Activated CD8-positive, alpha-beta T cell treated with anti-CD3 and anti-CD28 coated beads for 36 hours (primary cell): ENCODE measurements around the gene WDR64. TPM values are rescaled to one million over a fixed set of nuclear protein-coding genes. Genes with fewer than 3 reads are reported as not detected.
A peak's percentile ranks its signal among the peaks of the same experiment; 100 is the strongest.

ENCODE experiments used
- ATAC-seq: fragments of 200-7000 bp; cut with Tn5 transposase; one replicate; pipeline ENCODE4 v1.10.0; 2021; ENCODE audit warnings: mild to moderate bottlenecking, moderate library complexity
- CTCF ChIA-PET: fragments of 350-600 bp; sonication (Branson Sonifier 250); formaldehyde crosslinking; loops from one replicate; lab custom pipeline; 2021; ENCODE audit warnings: antibody characterized with exemption; lab: Charles Lee
- POLR2A ChIA-PET: fragments of 350-600 bp; sonication (Branson Sonifier 250); formaldehyde crosslinking; loops from one replicate; lab custom pipeline; 2021; ENCODE audit warnings: antibody characterized with exemption; lab: Charles Lee
- DNase-seq: peaks from one replicate; pipeline ENCODE4 v3.0.0-alpha.2; 2020
- H3K27ac Mint-ChIP-seq: one replicate; pipeline ENCODE4 v1.8.0; 2021; ENCODE audit warnings: mild to moderate bottlenecking, mixed read lengths
- H3K27me3 Mint-ChIP-seq: one replicate; pipeline ENCODE4 v1.8.0; 2021; ENCODE audit warnings: mixed read lengths
- H3K36me3 Mint-ChIP-seq: one replicate; pipeline ENCODE4 v1.8.0; 2021; ENCODE audit warnings: low read depth, mixed read lengths
- H3K4me1 Mint-ChIP-seq: one replicate; pipeline ENCODE4 v1.8.0; 2021; ENCODE audit warnings: low read depth, mixed read lengths
- H3K4me3 Mint-ChIP-seq: one replicate; pipeline ENCODE4 v1.8.0; 2021; ENCODE audit warnings: mild to moderate bottlenecking, moderate library complexity, mixed read lengths
- H3K9me3 Mint-ChIP-seq: one replicate; pipeline ENCODE4 v1.8.0; 2021; ENCODE audit warnings: mixed read lengths
- intact Hi-C: fragments of 100-400 bp; cut with micrococcal nuclease; formaldehyde crosslinking; loops from one replicate; pipeline ENCODE4 v1.10.0; 2022
- total RNA-seq, 2 experiments: library from RNA; stranded (reverse); gene quantifications; one replicate each; pipeline ENCODE4 v1.2.3, GENCODE V29; 2021
- TF ChIP-seq, protein P1 (sequence below): fragments of 200-600 bp; IDR thresholded peaks from one replicate; pipeline ENCODE4 v1.8.0; 2022; ENCODE audit warnings: antibody characterized with exemption, mild to moderate bottlenecking

Gene WDR64
- total RNA-seq, 2 experiments from 2014 or later: not detected

DNA sequence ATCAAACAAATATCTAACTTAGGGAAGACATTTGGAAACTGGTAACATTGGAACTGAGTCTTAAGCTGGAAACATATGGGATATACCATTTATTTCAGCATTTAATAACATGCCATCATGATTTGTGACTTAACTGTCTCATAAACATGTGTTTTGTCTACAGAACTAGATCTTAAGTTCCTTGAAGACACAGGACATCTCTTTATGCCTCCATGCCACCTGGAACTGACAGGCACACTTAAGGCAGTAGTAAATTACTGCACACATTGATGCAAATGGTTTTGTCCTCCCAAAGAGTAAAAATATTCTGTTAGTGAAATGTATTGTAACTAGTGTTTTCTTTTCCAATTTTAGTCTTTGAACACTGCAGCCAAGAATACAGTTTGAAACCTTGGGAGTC lies 194.3 kb downstream of the WDR64 start:
- Mint-ChIP-seq H3K27ac (no peak overlapping the region), H3K9me3 (no peaks in the 10 kb centered on the region), H3K4me3 (no peak overlapping the region), H3K27me3 (no peaks in the 10 kb centered on the region), H3K36me3 (peaks cover 22% of the 10 kb centered on the region), H3K4me1 (peaks cover 18% of the 10 kb centered on the region)
- ATAC-seq (no peak), DNase-seq (no peak)
- TF ChIP-seq, protein P1, sequence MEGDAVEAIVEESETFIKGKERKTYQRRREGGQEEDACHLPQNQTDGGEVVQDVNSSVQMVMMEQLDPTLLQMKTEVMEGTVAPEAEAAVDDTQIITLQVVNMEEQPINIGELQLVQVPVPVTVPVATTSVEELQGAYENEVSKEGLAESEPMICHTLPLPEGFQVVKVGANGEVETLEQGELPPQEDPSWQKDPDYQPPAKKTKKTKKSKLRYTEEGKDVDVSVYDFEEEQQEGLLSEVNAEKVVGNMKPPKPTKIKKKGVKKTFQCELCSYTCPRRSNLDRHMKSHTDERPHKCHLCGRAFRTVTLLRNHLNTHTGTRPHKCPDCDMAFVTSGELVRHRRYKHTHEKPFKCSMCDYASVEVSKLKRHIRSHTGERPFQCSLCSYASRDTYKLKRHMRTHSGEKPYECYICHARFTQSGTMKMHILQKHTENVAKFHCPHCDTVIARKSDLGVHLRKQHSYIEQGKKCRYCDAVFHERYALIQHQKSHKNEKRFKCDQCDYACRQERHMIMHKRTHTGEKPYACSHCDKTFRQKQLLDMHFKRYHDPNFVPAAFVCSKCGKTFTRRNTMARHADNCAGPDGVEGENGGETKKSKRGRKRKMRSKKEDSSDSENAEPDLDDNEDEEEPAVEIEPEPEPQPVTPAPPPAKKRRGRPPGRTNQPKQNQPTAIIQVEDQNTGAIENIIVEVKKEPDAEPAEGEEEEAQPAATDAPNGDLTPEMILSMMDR: no peak
- ChIA-PET CTCF (no interaction called here), POLR2A (interaction anchor here (1.9 kb wide), 1 partner anchor 205 kb away, joined by 7 read pairs; the partner anchor contains the start of genes CHML and OPN3)
- intact Hi-C loops: loop anchor here (5.0 kb wide), 3 partner anchors 219 to 324 kb away; no protein-coding TSS in a partner anchor

DNA sequence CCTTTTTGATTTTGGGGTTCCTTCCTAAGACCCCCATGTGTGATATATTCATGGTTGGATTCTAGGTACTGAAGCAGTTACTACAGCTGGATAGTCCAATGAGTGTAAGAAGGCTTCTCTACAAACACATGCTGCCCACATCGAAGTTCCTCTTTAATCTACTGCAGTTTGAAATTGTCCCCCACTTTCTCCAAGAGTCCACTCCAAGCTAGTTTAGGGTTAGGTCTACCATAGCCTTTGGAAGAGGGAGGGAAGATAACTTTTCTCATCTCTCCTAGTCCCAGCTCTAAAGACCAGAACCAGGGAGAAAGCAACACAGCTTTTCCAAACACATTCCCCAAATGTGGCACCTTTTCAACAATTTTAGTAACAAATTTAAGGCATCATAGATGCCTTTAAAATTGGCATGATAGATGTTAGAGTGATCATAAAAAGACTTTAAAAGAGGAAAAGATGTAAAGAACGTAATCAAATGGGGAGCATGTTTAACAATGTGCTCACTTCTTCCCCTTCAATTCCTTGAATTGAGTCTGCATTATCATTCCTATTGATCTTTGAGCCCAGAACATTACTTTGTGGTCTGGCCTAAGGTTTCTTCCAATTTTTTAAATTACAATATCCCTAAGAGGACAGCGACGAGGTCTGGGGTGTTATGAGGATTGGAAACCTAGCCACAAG lies 194.9 kb downstream of the WDR64 start:
- intact Hi-C loops: loop anchor here (5.0 kb wide), 3 partner anchors 220 to 325 kb away; no protein-coding TSS in a partner anchor
- H3K36me3 Mint-ChIP-seq: peaks cover 27% of the 10 kb centered on the region
- no peak for ATAC-seq
- TF ChIP-seq, protein P1: no peak
- H3K27me3 Mint-ChIP-seq: no peaks in the 10 kb centered on the region
- peak overlapping the region; percentile 93 for H3K4me3 Mint-ChIP-seq
- POLR2A ChIA-PET: interaction anchor here (0.8 to 1.9 kb wide), 4 partner anchors 9 to 233 kb away, joined by 3 to 7 read pairs (median 4); partner anchors contain the start of genes CHML and OPN3
- H3K4me1 Mint-ChIP-seq: peaks cover 18% of the 10 kb centered on the region
- H3K27ac Mint-ChIP-seq: peak overlapping the region; percentile 99
- H3K9me3 Mint-ChIP-seq: no peaks in the 10 kb centered on the region
- CTCF ChIA-PET: interaction anchor here (0.7 to 1.6 kb wide), 5 partner anchors 21 to 311 kb away, joined by 3 to 8 read pairs (median 5); no protein-coding TSS in a partner anchor
- DNase-seq: no peak

DNA sequence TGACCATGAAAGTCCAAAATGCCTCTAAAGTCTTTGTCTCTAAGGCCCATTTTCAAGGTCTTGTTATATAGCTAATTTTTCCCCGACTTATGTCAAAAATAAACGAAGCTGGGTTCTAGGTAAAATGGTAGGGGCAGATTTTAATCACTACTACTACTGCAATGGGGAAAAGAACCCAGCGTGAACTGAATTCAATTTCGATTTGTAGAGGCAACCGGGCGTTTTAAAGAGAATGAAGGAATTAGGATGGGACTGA lies 195.4 kb downstream of the WDR64 start:
- ChIA-PET POLR2A (interaction anchor here (0.6 to 2.0 kb wide), 7 partner anchors 10 to 242 kb away, joined by 3 to 7 read pairs (median 3); partner anchors contain the start of genes CHML and OPN3), CTCF (interaction anchor here (0.7 to 1.6 kb wide), 5 partner anchors 22 to 311 kb away, joined by 3 to 8 read pairs (median 5); no protein-coding TSS in a partner anchor)
- ATAC-seq (no peak), DNase-seq (no peak)
- H3K4me1 Mint-ChIP-seq: peaks cover 18% of the 10 kb centered on the region
- peaks cover 32% of the 10 kb centered on the region for H3K36me3 Mint-ChIP-seq
- TF ChIP-seq, protein P1: no peak
- H3K27ac Mint-ChIP-seq: peak overlapping the region; percentile 99
- H3K27me3 Mint-ChIP-seq: no peaks in the 10 kb centered on the region
- H3K9me3 Mint-ChIP-seq: no peaks in the 10 kb centered on the region
- intact Hi-C loops: loop anchor here (5.0 kb wide), 3 partner anchors 220 to 325 kb away; no protein-coding TSS in a partner anchor
- peak overlapping the region; percentile 93 for H3K4me3 Mint-ChIP-seq

DNA sequence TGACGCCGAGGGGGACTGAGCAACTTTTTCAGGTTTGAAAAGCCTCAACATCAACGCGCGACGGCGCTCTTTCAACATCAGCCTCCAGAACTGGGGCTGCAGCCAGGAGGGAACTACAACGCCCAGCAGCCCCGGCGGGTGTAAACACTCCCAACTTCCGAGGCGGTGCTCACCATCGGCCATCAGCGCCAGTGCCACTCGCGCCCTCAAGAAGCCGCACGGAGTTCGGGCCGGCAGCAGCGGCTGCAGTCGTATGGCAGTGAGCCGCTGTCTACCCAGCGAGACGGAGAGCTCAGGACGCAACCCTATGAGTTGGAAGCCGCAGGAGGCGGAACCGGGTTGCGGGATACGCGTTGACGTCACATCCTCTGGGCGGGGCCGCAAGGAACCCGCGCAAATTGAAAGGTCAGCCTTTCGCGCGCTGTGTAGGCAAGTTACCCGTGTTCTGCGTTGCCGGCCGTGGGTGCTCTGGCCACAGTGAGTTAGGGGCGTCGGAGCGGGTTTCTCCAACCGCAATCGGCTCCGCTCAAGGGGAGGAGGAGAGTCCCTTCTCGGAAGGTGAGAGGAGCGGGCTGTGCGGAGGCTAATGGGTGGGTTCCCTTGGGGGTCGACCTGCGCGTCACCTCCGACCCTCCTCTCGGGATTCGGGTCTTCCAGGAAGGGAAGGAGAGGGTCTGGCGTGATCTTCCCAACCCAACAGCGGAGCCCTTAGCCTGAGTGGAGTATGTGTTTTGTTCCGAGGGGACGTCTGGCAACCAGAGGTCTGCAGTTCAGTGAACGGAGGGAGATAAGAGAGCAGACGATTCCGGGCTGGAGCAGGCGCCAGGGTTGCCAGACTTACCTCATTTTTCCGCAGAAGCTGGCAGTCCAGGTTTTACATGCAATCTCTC lies 196.0 kb downstream of the WDR64 start, which contains the start of gene EXO1:
Gene EXO1, plus strand, starts transcription at position 409 of the 890 bp plus-strand sequence. CDS start 2,222 bp downstream, outside the sequence.
- peaks cover 34% of the 10 kb centered on the region for H3K36me3 Mint-ChIP-seq
- H3K4me1 Mint-ChIP-seq: peaks cover 18% of the 10 kb centered on the region
- ATAC-seq: peak; percentile 96
- H3K4me3 Mint-ChIP-seq: peak within 1 kb of the TSS; percentile 93
- TF ChIP-seq, protein P1: no peak
- ChIA-PET CTCF (interaction anchor here (0.7 to 1.6 kb wide), 5 partner anchors 22 to 312 kb away, joined by 3 to 8 read pairs (median 5); no protein-coding TSS in a partner anchor), POLR2A (interaction anchor here (0.6 to 2.0 kb wide), 8 partner anchors 10 to 330 kb away, joined by 3 to 7 read pairs (median 3); partner anchors contain the start of genes CHML and OPN3)
- intact Hi-C loops: loop anchor here (5.0 kb wide), 3 partner anchors 221 to 326 kb away; no protein-coding TSS in a partner anchor
- H3K27ac Mint-ChIP-seq: peak within 1 kb of the TSS; percentile 99
- H3K27me3 Mint-ChIP-seq: no peaks in the 10 kb centered on the region
- H3K9me3 Mint-ChIP-seq: no peaks in the 10 kb centered on the region
- peak; percentile 95 for DNase-seq
